ENCODE data around the gene GABRG3.

GABRG3 gene

GRCh38 chr15:27487846-27488245 lies 516.9 kb downstream of the GABRG3 start:
- in situ Hi-C loops (cut with MboI; ENCODE audit: low sequenced_read_pairs): no loop called here

DNA sequence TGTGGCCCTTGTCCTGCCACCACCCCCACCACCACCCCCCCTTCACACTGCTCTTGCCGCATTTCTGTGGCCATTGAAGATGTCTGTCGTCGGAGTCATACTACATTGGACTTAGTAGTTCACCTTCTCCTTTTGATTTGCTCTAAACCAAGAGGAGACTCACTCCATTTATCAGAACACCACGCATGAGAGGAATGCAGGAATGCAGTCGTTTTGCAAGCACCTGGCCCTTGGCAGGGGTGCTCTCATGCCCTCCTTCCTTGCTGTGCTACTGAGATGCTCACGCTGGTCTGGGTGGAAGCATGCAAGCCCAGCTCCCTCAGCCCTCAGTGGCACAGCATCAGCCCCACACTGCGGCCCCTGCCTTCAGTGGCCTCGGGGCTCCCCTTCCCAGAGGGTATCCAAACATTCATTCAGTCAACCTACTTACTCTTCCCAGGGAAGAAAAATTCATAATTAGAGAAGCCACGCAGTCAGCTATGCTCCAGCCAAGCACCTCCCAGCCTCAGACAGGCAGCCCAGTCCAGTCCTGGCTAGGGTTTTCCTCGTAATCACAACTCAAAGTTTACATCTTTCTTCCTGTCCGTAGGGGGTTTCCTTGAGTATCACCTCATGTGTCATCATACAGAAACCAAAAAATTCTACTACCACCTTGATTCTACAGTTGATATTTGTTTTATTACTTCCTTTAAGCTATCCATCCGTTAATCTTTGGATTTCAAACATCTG lies 520.0 kb downstream of the GABRG3 start:
- in situ Hi-C loops (cut with MboI; ENCODE audit: low sequenced_read_pairs): no loop called here

DNA sequence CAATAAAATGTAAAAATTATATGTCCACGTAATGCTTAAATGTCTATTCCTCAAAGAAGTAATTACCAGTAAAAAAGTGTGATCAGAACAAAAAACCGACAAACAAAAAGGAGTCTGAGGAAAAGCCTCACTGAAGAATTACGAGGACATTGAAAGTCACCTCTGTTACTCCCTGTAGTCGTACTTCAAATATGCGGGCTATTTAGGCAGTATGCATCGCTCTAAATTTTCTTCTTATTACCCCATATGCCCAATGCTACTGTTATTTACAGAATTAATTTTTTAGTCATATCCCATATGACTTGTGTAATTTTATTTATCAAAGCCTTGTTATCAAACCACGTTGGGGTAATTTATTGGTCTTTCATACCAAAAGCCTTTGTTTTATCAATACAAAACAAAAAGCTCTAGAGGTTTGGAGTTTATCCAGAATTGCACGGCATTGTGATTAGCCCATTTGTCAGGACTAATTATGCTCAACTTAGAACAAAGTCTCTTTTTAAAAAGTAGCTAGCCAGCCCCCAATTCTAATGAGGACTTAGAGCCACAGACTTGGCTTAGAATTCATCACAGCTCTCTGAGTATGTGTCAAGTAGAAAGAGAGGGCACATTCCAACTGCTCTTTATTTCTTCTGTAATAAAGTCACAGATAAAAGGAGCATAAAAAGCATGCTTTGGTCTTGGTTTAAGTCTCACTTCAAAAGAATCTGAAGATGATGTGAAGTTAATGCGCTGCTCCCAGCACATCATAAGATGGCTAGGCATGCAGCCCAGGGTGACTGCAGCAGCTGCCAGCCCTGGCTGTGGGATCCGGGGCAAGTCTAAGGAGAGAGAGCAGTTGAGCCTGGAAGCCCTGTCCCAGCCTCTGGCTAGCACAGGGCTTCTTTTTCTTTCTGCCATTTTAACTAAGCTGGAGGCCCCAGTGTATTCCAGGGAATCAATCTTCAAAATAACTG lies 521.0 kb downstream of the GABRG3 start:
- in situ Hi-C loops (cut with MboI; ENCODE audit: low sequenced_read_pairs): no loop called here

GRCh38 chr15:27495963-27496459 lies 525.0 kb downstream of the GABRG3 start:
- in situ Hi-C loops (cut with MboI; ENCODE audit: low sequenced_read_pairs): no loop called here

DNA sequence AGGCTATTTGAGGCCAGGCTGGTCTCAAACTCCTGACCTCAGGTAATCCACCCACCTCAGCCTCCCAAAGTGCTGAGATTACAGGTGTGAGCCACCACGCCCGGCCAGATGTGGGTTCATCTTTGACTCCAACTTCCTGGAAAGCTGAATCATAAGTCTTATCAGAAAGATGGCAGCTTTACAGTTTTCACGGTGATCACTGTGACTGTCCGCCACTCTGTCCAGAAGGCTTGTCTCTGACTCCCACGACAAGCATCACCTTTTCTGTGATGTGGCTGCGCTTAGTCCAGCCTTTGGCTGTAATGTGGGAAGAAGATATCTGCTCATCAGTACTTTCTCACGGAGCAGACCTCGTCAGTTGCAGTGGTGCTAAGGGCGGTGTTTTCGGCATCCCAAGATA lies 527.7 kb downstream of the GABRG3 start:
- in situ Hi-C loops (cut with MboI; ENCODE audit: low sequenced_read_pairs): no loop called here

DNA sequence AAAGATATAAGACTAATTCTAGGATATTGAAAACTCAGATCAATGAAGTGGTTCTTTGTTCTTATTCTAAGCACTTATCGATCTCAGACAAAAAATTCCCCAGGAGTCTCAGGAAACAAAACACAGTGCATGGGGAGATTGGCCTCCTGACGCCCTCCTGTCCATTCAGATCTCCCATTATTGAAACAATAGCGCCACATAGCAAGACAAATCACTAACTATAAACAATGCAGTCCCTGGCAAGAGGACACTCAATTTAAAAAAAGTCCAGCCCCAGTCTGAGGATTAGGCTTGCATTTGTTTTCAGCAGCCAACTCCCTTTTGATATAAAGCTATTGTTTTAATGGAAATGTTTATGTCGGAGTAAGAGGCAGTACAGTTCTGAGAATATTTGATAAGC lies 528.2 kb downstream of the GABRG3 start:
- in situ Hi-C loops (cut with MboI; ENCODE audit: low sequenced_read_pairs): no loop called here

GRCh38 chr15:27499719-27500118 lies 528.7 kb downstream of the GABRG3 start:
- in situ Hi-C loops (cut with MboI; ENCODE audit: low sequenced_read_pairs): no loop called here

DNA sequence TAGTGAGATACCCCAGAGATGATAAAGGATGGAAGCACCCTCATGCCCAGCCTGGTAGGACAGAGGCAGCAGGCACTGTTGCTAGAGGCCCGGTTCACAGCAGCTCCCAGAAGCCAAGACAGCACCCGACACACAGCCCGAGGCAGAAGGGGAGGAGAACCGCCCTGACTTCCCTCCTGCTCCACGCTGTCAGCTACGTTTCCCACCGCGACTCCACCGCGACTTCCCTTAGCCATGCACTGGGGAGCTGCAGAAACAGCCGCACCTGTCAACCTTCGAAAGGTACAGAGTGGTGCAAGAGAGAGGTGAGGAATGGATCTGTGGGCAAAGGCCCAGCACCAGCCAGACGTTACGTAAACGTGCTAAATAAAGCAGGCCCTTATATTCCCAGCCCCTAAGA lies 529.2 kb downstream of the GABRG3 start:
- in situ Hi-C loops (cut with MboI; ENCODE audit: low sequenced_read_pairs): no loop called here

DNA sequence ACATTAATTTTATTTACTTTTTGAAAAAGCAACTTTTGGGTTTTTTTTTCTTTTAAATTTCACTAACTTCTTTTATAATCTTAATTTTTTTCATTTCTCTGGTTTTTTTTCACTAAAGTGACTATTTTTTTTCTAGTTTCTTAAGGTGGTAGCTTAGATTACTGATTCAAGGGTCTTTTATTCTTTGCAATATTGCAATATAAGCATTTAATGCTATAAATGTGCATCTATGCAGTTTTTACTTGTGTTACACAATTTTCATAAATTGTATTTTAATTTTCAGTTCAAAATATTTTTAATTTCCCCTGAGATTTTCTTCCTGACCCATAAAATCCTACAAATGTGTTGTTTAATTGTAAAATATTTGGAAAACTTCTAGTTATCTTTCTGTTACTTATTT lies 535.8 kb downstream of the GABRG3 start:
- in situ Hi-C loops (cut with MboI; ENCODE audit: low sequenced_read_pairs): no loop called here

DNA sequence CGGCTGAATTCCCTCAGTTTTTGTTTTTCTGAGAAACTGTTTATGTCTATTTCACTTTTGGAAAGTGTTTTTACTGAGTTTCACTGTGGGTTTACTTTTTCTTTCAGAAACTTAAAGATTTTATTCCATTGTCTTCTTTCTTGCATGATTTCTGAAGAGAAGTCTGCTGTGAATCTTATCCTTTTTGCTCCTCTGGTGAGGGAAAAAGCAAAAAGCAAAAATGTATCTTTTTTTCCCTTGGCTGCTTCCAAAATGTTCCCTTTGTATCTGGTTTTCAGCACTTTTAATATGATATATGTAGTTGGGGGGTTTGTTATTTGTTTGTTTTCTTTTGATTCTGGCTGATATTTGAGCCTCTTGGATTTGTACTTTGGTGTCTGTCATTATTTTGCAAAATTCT lies 538.0 kb downstream of the GABRG3 start:
- in situ Hi-C loops (cut with MboI; ENCODE audit: low sequenced_read_pairs): no loop called here

- in situ Hi-C loops (cut with MboI; ENCODE audit: low sequenced_read_pairs): no loop called here
Observed at GRCh38 chr15:27512281-27513001, 541.5 kb downstream of the GABRG3 start.

- in situ Hi-C loops (cut with MboI; ENCODE audit: low sequenced_read_pairs): no loop called here
Observed at GRCh38 chr15:27514526-27514925, 543.5 kb downstream of the GABRG3 start.

GRCh38 chr15:27527490-27528067 lies 556.6 kb downstream of the GABRG3 start:
- in situ Hi-C loops (cut with MboI; ENCODE audit: low sequenced_read_pairs): no loop called here

DNA sequence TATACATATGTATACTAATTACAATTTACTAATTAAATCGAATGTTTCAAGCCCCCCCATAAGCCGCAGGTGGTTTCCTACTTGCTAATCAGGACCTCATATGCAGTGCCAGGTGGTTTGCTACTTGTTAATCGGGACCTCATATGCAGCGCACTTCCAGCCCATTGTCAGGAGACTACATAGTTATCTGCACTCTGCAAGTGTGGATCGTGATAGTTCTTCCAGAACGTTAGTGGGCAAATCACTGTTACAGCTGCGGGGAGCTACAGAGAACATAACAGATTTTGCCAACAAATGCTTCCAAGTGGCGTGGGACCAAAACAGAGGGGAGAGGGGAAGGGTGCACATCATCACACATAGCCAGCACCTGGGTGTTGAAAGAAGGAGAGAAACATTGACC lies 558.4 kb downstream of the GABRG3 start:
- in situ Hi-C loops (cut with MboI; ENCODE audit: low sequenced_read_pairs): no loop called here

DNA sequence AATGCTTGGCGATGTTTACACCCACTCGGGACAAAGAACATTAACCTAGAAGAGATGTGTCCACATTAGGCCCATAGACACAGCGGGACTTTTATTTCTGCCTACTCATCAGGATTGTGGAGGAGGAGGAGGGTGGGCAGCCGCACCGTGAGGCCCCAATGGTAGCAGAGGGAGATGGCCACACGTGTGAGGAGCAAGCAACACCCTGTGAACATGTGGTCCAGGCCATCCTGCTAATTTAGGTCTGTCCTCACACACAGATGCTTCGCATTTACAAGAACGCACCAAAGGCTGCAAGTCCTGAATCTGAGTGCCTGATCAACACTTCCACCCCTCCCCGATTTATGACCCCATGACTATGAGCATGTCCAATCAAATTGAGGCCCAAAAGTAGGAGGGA lies 560.0 kb downstream of the GABRG3 start:
- in situ Hi-C loops (cut with MboI; ENCODE audit: low sequenced_read_pairs): no loop called here

- in situ Hi-C loops (cut with MboI; ENCODE audit: low sequenced_read_pairs): no loop called here
Observed at GRCh38 chr15:27532358-27532757, 561.4 kb downstream of the GABRG3 start.

GRCh38 chr15:27535445-27536129 lies 564.6 kb downstream of the GABRG3 start:
- in situ Hi-C loops (cut with MboI; ENCODE audit: low sequenced_read_pairs): no loop called here

GRCh38 chr15:27538325-27538724 lies 567.3 kb downstream of the GABRG3 start:
- in situ Hi-C loops (cut with MboI; ENCODE audit: low sequenced_read_pairs): no loop called here

DNA sequence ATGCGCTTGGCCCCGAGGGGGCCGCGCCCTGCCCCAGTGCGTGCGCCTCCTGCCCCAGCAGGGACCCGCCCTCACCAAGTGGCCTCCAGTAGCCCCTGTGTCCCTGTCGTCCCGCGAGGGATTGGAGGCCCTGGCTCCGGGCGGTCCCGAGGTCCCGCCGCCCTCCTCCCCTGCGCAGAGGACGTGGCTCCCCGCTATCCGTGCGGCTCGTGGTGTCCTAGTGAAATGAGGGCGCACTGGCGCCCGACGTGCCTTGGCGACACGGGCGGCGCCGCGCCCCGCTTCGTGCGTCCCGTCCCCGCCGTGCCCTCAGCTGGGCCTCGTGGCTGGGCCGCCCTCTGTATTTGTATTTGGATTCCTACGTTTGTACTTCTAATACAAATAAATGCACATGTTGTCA lies 570.6 kb downstream of the GABRG3 start:
- in situ Hi-C loops (cut with MboI; ENCODE audit: low sequenced_read_pairs): no loop called here

GRCh38 chr15:27545494-27546255 lies 574.7 kb downstream of the GABRG3 start:
- in situ Hi-C loops (cut with MboI; ENCODE audit: low sequenced_read_pairs): no loop called here

Data from hTERT RPE-1 (cell line).